Activated CD4-positive, alpha-beta T cell treated with anti-CD3 and anti-CD28 coated beads, Interleukin-2, amount 10 ng/mL, durations not matched to agents 24 days and 14 days (primary cell): ENCODE data around the gene SIX4. TPM values are rescaled to one million over a fixed set of nuclear protein-coding genes. Genes with fewer than 3 reads are reported as not detected.
"Not testable (repeated sequence)": the region's sequence is repeated elsewhere in the genome, so short reads cannot be mapped to it uniquely, and the experiment has no call there.

Experiments
- DNase-seq: peaks from one replicate; pipeline ENCODE4 v3.0.0; 2022
- H3K27ac Mint-ChIP-seq: one replicate; pipeline ENCODE4 v1.8.0; 2022; ENCODE audit warnings: mild to moderate bottlenecking, mixed read lengths
- H3K27me3 Mint-ChIP-seq: one replicate; pipeline ENCODE4 v1.8.0; 2022; ENCODE audit warnings: mixed read lengths
- H3K36me3 Mint-ChIP-seq: one replicate; pipeline ENCODE4 v1.8.0; 2022; ENCODE audit warnings: low read depth, mild to moderate bottlenecking, mixed read lengths
- H3K4me1 Mint-ChIP-seq: one replicate; pipeline ENCODE4 v1.8.0; 2021; ENCODE audit warnings: mixed read lengths
- H3K4me3 Mint-ChIP-seq: one replicate; pipeline ENCODE4 v1.8.0; 2022; ENCODE audit warnings: mild to moderate bottlenecking, moderate library complexity, mixed read lengths
- H3K9me3 Mint-ChIP-seq: one replicate; pipeline ENCODE4 v1.8.0; 2021; ENCODE audit warnings: mixed read lengths
- intact Hi-C: fragments of 100-400 bp; cut with micrococcal nuclease; formaldehyde crosslinking; loops from one replicate; pipeline ENCODE4 v1.15.1; 2023
- total RNA-seq: library from RNA; stranded (reverse); gene quantifications from 2 replicates; pipeline ENCODE4 v1.2.3, GENCODE V29; 2022

The SIX4 gene
- total RNA-seq, 1 donor from 2014 or later: 0.23 TPM

GRCh38 chr14:60735416-60735815 lies 11.3 kb upstream of the SIX4 start:
- H3K27ac Mint-ChIP-seq: no peak overlapping the region
- H3K36me3 Mint-ChIP-seq: peaks cover 3% of the 10 kb centered on the region
- peaks cover 27% of the 10 kb centered on the region for H3K27me3 Mint-ChIP-seq

GRCh38 chr14:60734465-60735242 lies 10.5 kb upstream of the SIX4 start, which contains the start of gene MNAT1:
MNAT1 (plus strand) TSS chr14:60734761; CDS start chr14:60734863, 102 bp downstream.
- H3K27ac Mint-ChIP-seq: peak within 1 kb of the TSS; percentile 88
- H3K4me1 Mint-ChIP-seq: peaks cover 16% of the 10 kb centered on the region
- H3K4me3 Mint-ChIP-seq: peak within 1 kb of the TSS; percentile 100
- H3K9me3 Mint-ChIP-seq: peaks cover 10% of the 10 kb centered on the region
- H3K36me3 Mint-ChIP-seq: peaks cover 3% of the 10 kb centered on the region
- DNase-seq: peak; percentile 93
- peaks cover 35% of the 10 kb centered on the region for H3K27me3 Mint-ChIP-seq
- intact Hi-C loops: loop anchor here (1.0 to 2.0 kb wide), 2 partner anchors 10 to 18 kb away; partner anchors contain the start of gene SIX4

More at GRCh38 chr14:60735416-60735815, 11.3 kb upstream of the SIX4 start:
- Mint-ChIP-seq H3K9me3 (peaks cover 7% of the 10 kb centered on the region), H3K4me1 (peaks cover 16% of the 10 kb centered on the region), H3K4me3 (peak overlapping the region; percentile 100)
- DNase-seq: no peak
- intact Hi-C loops: loop anchor here (2.0 kb wide), 1 partner anchor 17 kb away; no protein-coding TSS in a partner anchor

- H3K4me3 Mint-ChIP-seq: no peak overlapping the region
- intact Hi-C loops: no loop called here
- DNase-seq: no peak
- H3K27ac Mint-ChIP-seq: no peak overlapping the region
- peaks cover 3% of the 10 kb centered on the region for H3K36me3 Mint-ChIP-seq
- peaks cover 16% of the 10 kb centered on the region for H3K4me1 Mint-ChIP-seq
- H3K27me3 Mint-ChIP-seq: peaks cover 51% of the 10 kb centered on the region
- peaks cover 14% of the 10 kb centered on the region for H3K9me3 Mint-ChIP-seq
Observed at GRCh38 chr14:60732840-60733483, 8.8 kb upstream of the SIX4 start.

- DNase-seq, H3K27ac Mint-ChIP-seq, intact Hi-C loops, H3K4me3 Mint-ChIP-seq, H3K36me3 Mint-ChIP-seq: not testable (repeated sequence)
- Mint-ChIP-seq H3K9me3 (peaks cover 22% of the 10 kb centered on the region), H3K4me1 (peaks cover 21% of the 10 kb centered on the region), H3K27me3 (peaks cover 65% of the 10 kb centered on the region)
Observed at GRCh38 chr14:60731291-60731690, 7.1 kb upstream of the SIX4 start.

- Mint-ChIP-seq H3K27ac (peak overlapping the region; percentile 25), H3K27me3 (peaks cover 74% of the 10 kb centered on the region), H3K9me3 (peaks cover 9% of the 10 kb centered on the region), H3K4me1 (peaks cover 24% of the 10 kb centered on the region), H3K36me3 (peaks cover 3% of the 10 kb centered on the region), H3K4me3 (peak overlapping the region; percentile 90)
- intact Hi-C loops: loop anchor here (2.0 to 10.0 kb wide), 5 partner anchors 29 to 471 kb away; partner anchors contain the start of genes SLC38A6 and TRMT5
- peak; percentile 78 for DNase-seq
Observed at GRCh38 chr14:60723116-60723906, 840 bp downstream of the SIX4 start.

GRCh38 chr14:60722357-60723115 lies 1.6 kb downstream of the SIX4 start:
- intact Hi-C loops: loop anchor here (2.0 to 10.0 kb wide), 5 partner anchors 30 to 472 kb away; partner anchors contain the start of genes SLC38A6 and TRMT5
- peak; percentile 74 for DNase-seq
- Mint-ChIP-seq H3K4me3 (peak overlapping the region; percentile 90), H3K9me3 (peaks cover 4% of the 10 kb centered on the region), H3K27me3 (peaks cover 69% of the 10 kb centered on the region), H3K36me3 (peaks cover 3% of the 10 kb centered on the region), H3K4me1 (peaks cover 24% of the 10 kb centered on the region), H3K27ac (no peak overlapping the region)

GRCh38 chr14:60722107-60722356 lies 2.1 kb downstream of the SIX4 start:
- Mint-ChIP-seq H3K4me1 (peaks cover 23% of the 10 kb centered on the region), H3K4me3 (peak overlapping the region; percentile 85), H3K27ac (no peak overlapping the region), H3K9me3 (peaks cover 2% of the 10 kb centered on the region), H3K27me3 (peaks cover 65% of the 10 kb centered on the region), H3K36me3 (peaks cover 3% of the 10 kb centered on the region)
- DNase-seq: no peak
- intact Hi-C loops: loop anchor here (2.0 to 10.0 kb wide), 5 partner anchors 31 to 473 kb away; partner anchors contain the start of genes SLC38A6 and TRMT5

GRCh38 chr14:60721326-60722106 lies 2.6 kb downstream of the SIX4 start:
- Mint-ChIP-seq H3K9me3 (no peaks in the 10 kb centered on the region), H3K4me1 (peaks cover 20% of the 10 kb centered on the region), H3K36me3 (peaks cover 3% of the 10 kb centered on the region), H3K27ac (no peak overlapping the region), H3K4me3 (peak overlapping the region; percentile 85), H3K27me3 (peaks cover 61% of the 10 kb centered on the region)
- intact Hi-C loops: loop anchor here (2.0 to 10.0 kb wide), 6 partner anchors 31 to 531 kb away; partner anchors contain the start of genes SLC38A6 and TRMT5
- DNase-seq: peak; percentile 75

- H3K27me3 Mint-ChIP-seq: peaks cover 59% of the 10 kb centered on the region
- peaks cover 3% of the 10 kb centered on the region for H3K36me3 Mint-ChIP-seq
- intact Hi-C loops: loop anchor here (2.0 to 10.0 kb wide), 4 partner anchors 64 to 532 kb away; no protein-coding TSS in a partner anchor
- H3K4me3 Mint-ChIP-seq: peak overlapping the region; percentile 70
- DNase-seq: no peak
- H3K4me1 Mint-ChIP-seq: peaks cover 20% of the 10 kb centered on the region
- H3K9me3 Mint-ChIP-seq: no peaks in the 10 kb centered on the region
- H3K27ac Mint-ChIP-seq: no peak overlapping the region
Observed at GRCh38 chr14:60720962-60721325, 3.2 kb downstream of the SIX4 start.

GRCh38 chr14:60720391-60720790 lies 3.8 kb downstream of the SIX4 start:
- intact Hi-C loops: loop anchor here (2.0 to 10.0 kb wide), 4 partner anchors 63 to 532 kb away; no protein-coding TSS in a partner anchor
- DNase-seq: no peak
- Mint-ChIP-seq H3K27ac (no peak overlapping the region), H3K9me3 (no peaks in the 10 kb centered on the region), H3K36me3 (peaks cover 3% of the 10 kb centered on the region), H3K4me3 (peak overlapping the region; percentile 70), H3K4me1 (peaks cover 20% of the 10 kb centered on the region), H3K27me3 (peaks cover 61% of the 10 kb centered on the region)

- no peak for DNase-seq
- Mint-ChIP-seq H3K4me1 (no peaks in the 10 kb centered on the region), H3K9me3 (no peaks in the 10 kb centered on the region), H3K4me3 (no peak overlapping the region), H3K27me3 (peaks cover 48% of the 10 kb centered on the region), H3K27ac (no peak overlapping the region), H3K36me3 (no peaks in the 10 kb centered on the region)
- intact Hi-C loops: no loop called here
Observed at GRCh38 chr14:60713513-60713912, 10.6 kb downstream of the SIX4 start.

GRCh38 chr14:60710494-60710893 lies 13.7 kb downstream of the SIX4 start:
- intact Hi-C loops: no loop called here
- Mint-ChIP-seq H3K9me3 (no peaks in the 10 kb centered on the region), H3K4me1 (no peaks in the 10 kb centered on the region), H3K36me3 (no peaks in the 10 kb centered on the region), H3K4me3 (no peak overlapping the region), H3K27me3 (peaks cover 52% of the 10 kb centered on the region), H3K27ac (no peak overlapping the region)
- DNase-seq: peak; percentile 14
